ENCODE measurements around the gene RHBDL2.
"Not testable (repeated sequence)": the region's sequence is repeated elsewhere in the genome, so short reads cannot be mapped to it uniquely, and the experiment has no call there.

- not testable (repeated sequence) for TF ChIP-seq CTCF, POLR2A (IDR thresholded peaks at IDR 0.05)
Measured at GRCh38 chr1:38977399-38978244, 36.0 kb upstream of the RHBDL2 start.
